Activated T-cell treated with anti-CD3 and anti-CD28 coated beads for 24 hours (primary cell): ENCODE measurements around the gene TMEM203.
"Not testable (repeated sequence)": the region's sequence is repeated elsewhere in the genome, so short reads cannot be mapped to it uniquely, and the experiment has no call there.

ENCODE experiments used
- DNase-seq: peaks from one replicate; pipeline ENCODE4 v3.0.0-alpha.2; 2020; ENCODE audit warnings: low read depth

The TMEM203 gene

GRCh38 chr9:137241490-137242268 lies 36.2 kb upstream of the TMEM203 start:
- peak; percentile 56 for DNase-seq

GRCh38 chr9:137240841-137241489 lies 35.5 kb upstream of the TMEM203 start, which contains the start of gene TUBB4B:
Gene TUBB4B, plus strand, starts transcription at chr9:137241287. Its CDS starts 74 bp downstream, at chr9:137241361.
- peak; percentile 95 for DNase-seq

- DNase-seq, result peak; percentile 60
Observed at GRCh38 chr9:137240318-137240840, 34.9 kb upstream of the TMEM203 start.

GRCh38 chr9:137239541-137240200 lies 34.2 kb upstream of the TMEM203 start:
- DNase-seq, result not testable (repeated sequence)

- no peak for DNase-seq
Observed at GRCh38 chr9:137237759-137238726, 32.6 kb upstream of the TMEM203 start.

GRCh38 chr9:137236936-137237421 lies 31.5 kb upstream of the TMEM203 start:
- DNase-seq, result no peak

- peak; percentile 86 for DNase-seq
Observed at GRCh38 chr9:137236238-137236935, 30.9 kb upstream of the TMEM203 start.

- no peak for DNase-seq
Observed at GRCh38 chr9:137235424-137236237, 30.2 kb upstream of the TMEM203 start.

- no peak for DNase-seq
Observed at GRCh38 chr9:137234758-137235423, 29.4 kb upstream of the TMEM203 start.

- DNase-seq, result no peak
Observed at GRCh38 chr9:137234055-137234697, 28.7 kb upstream of the TMEM203 start.

GRCh38 chr9:137233143-137233980 lies 27.9 kb upstream of the TMEM203 start:
- no peak for DNase-seq

- no peak for DNase-seq
Observed at GRCh38 chr9:137232510-137232909, 27.1 kb upstream of the TMEM203 start.

GRCh38 chr9:137232101-137232500 lies 26.7 kb upstream of the TMEM203 start:
- no peak for DNase-seq

GRCh38 chr9:137231372-137232039 lies 26.1 kb upstream of the TMEM203 start:
- no peak for DNase-seq

- DNase-seq, result no peak
Observed at GRCh38 chr9:137230705-137231371, 25.4 kb upstream of the TMEM203 start, which contains the start of gene SLC34A3. Gene SLC34A3, plus strand, starts transcription at chr9:137230901. Its CDS starts 802 bp downstream, at chr9:137231703.

GRCh38 chr9:137229903-137230704 lies 24.7 kb upstream of the TMEM203 start:
- no peak for DNase-seq
